Activated CD4-positive, alpha-beta T cell treated with anti-CD3 and anti-CD28 coated beads, Interleukin-2, amount 50 U/mL, for 4 hours (primary cell): Measurements from ENCODE around the gene AMPD2.

Experiments
- DNase-seq, 2 experiments: peaks; one replicate each; pipeline ENCODE4 v3.0.0-alpha.2; 2020

AMPD2 gene

DNA sequence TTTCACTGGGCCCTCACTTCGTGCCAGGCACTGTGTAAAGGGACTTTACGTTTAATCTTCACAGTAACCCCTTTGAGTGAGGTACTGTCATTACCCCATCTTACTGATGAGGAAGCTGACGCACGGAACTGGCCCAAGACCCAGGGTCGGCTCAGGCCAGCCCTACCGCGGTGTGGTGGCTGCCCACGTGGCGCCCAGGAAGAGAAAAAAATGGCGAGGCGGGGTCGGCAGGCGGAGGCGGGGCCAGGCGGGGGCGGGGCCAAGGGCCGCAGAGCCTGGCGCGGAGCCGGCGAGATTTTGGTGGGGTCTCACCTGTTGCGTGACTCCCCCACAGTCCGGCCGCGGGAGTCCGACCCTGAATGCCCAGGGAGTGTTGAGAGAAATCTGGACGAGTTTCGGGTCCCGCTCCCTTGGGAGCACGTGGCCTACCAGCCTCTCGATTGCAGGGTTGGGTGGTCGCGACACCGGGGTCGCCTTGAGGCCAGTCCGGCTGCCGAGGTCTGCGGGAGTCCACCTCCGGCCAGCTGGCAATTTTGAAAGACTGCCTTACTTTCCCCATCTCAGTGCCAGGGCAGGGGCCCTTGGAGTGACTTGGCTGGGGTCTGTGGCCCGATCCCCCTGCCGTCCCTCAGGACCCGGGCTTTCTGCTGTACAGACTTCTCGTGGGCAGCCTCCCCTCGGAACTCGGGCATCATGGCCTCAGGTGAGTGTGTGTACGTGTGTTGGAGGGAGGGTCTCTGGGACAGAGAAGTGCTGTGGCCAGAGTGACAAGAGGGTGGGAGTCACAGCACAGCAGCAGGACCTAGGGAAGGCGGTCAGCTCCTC lies at the start of gene AMPD2, which contains the start of gene GNAT2:
Gene AMPD2 (plus strand): TSS at position 262 of the 825 bp plus-strand sequence. CDS start 1,339 bp downstream, outside the sequence.
Gene GNAT2 (minus strand): TSS at position 41 of the 825 bp plus-strand sequence. CDS start 6,746 bp downstream, outside the sequence.
- peak; percentile 59 to 63 for DNase-seq

- DNase-seq, result no peak
These were observed 49.2 kb upstream of the AMPD2 start for GRCh38 chr1:109570414-109570813.

GRCh38 chr1:109573785-109574184 lies 45.9 kb upstream of the AMPD2 start:
- no peak for DNase-seq

DNA sequence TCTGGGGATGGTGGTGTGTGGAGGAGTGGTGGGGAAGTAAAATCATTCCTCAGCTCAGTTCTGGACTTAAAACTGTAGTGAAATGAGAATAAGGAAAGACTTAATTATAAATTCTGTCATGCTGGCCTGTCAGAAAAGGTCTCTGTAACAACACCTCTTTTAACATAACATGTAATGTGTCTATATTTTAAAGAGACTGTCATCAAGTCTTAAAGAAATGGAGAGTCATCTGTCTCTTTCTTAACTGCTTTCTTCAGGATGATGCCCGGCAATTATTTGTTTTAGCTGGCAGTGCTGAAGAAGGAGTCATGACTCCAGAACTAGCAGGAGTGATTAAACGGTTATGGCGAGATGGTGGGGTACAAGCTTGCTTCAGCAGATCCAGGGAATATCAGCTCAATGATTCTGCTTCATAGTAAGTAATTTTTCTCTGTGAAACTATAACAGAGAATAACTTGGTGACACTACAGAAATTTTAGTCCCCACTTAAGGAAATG lies 40.6 kb upstream of the AMPD2 start:
- DNase-seq, result no peak

- DNase-seq, result no peak
These were observed 40.1 kb upstream of the AMPD2 start for GRCh38 chr1:109579491-109579890.

DNA sequence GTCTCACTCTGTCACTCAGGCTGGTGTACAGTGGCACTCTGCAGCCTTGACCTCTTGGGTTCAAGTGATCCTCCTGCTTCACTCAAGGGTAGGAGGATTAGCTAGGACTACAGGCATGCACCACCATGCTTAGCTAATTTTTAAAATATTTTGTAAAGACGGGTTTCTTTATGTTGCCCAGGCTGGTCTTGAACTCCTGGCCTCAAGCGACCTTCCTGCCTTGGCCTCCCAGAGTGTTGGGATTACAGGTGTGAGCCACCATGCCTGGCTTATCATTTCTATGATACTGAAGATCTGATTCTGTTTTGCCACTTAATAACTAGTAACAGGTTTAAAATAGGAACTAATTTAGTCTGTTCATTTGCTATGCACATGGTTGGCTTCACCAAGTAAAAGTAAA lies 37.6 kb upstream of the AMPD2 start:
- no peak for DNase-seq

DNA sequence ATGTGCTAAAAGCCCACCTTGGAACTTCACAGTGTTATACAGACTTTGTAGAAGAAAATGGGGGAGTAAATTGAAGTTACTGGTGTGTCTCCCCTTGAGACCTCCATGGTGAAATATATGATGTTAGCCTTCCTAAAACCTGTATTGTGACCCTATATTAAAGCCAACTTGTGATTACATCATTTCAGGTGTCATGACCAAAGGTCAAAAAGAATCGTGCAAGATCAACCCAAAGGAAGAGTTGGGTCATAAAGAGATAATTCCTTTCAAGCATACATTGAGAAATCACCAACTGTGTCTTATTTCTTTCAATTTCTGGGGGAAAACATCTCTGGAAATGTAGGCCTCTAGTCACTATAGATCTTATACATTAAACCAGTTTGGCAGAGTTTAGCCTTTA lies 34.9 kb upstream of the AMPD2 start:
- DNase-seq, result no peak

GRCh38 chr1:109586055-109586454 lies 33.6 kb upstream of the AMPD2 start:
- no peak for DNase-seq

GRCh38 chr1:109589177-109589576 lies 30.5 kb upstream of the AMPD2 start:
- DNase-seq, result no peak

- no peak for DNase-seq
These were observed 30.0 kb upstream of the AMPD2 start for GRCh38 chr1:109589679-109590078.

GRCh38 chr1:109592916-109593315 lies 26.7 kb upstream of the AMPD2 start:
- DNase-seq, result no peak

- no peak for DNase-seq
These were observed 24.1 kb upstream of the AMPD2 start for GRCh38 chr1:109595531-109595930.

- no peak for DNase-seq
These were observed 21.5 kb upstream of the AMPD2 start for GRCh38 chr1:109598156-109598555.

DNA sequence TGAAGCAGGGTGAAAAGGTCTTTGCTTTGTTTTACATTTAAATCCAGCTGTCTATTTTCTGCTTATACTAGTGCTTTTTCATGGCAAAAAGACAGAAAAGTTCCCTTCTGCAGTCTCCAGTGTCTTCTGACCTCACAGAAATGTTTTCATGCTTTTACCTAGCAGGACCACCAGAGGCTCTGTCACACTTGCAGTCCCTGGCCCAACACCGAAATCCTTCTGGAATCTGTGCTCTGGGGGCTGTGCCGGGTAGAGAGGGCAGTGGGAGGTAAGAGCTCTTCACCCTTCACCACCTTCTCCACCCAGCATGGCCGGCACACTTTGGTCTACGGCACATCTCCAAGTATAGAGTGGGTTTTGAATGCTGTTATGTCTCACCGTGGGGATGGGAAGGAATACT lies 21.0 kb upstream of the AMPD2 start:
- DNase-seq, result no peak

DNA sequence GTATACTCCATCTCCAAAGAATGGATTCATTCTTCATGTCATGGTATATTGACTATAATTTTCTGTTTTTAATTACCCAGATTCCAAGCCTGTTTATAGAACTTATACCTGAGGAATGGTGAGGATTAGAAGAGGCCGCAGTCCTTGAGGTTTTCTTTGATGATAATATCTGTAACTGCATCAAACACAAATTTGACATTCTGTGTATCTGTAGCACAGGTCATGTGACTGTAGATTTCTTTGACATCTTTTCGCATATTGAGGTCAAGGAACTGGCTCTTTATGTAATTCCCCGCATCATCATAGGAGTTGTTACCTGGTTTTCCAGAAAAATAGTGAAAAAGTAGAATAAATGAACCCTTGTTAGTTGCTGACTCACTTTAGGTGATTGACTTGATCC lies 16.4 kb upstream of the AMPD2 start:
- no peak for DNase-seq

DNA sequence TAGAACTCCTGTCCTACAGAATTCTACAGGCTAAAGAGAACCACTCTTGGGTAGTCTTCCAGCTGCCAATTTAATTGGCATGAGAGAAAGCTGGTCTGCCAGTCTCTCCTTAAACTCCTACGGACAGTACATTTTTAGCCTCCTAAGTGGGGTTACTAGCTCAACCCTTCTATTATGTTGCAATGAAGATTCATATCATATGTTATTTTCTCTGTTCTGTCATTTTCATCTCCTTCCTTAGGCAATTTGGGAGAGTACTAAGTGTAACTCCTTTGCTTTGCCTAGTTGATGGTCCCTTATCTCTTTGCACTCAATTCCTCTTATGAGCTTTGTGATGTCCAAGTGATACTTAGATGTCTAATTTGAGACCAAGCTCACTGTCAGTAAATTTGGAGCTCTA lies 14.3 kb upstream of the AMPD2 start:
- DNase-seq, result no peak

DNA sequence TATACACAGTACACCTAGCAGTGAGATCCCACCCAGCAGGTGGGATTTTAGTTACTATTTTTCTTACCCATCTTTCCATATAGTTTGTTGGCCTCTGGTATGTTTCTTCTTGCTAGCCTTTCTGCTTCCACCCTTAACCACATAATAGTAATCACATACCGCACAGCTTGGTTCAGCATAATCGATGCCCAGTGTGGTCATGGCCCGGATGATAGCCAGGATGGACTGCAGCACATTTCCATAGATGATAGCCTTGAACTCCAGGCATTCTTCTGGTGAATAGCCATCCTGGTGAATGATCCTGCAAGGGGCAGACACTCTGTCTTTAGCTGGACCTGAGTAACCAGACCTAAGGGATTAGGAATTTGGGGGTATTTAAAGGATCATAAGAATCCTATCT lies 9.8 kb upstream of the AMPD2 start:
- no peak for DNase-seq

DNA sequence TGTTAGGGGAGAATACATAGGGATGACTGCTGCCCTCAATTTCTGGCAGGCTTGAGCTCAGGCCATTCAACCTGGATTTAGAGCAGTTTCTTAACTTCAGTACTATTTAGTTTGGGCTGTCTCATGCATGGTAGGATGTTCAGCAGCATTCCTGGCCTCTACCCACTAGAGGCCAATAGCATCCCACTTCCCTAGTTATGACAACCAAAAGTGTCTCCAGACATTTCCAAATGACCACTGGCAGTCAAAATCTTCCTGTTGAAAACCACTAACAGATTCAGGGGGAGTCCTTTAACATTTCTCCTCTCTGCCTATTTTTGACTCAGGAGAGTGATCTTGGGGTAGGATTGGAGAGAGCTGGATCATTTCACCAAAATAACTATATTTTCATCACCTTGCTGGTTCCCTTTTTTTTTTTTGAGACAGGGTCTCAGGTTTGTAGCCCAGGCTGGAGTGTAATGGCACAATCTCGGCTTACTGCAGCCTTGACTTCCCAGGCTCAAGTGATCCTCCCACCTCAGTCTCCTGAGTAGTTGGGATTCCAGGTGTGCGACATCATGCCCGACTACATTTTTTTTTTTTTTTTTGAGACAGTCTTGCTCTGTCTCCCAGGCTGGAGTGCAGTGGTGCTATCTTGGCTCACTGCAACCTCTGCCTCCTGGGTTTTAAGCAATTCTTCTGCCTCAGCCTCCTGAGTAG lies 8.9 kb upstream of the AMPD2 start:
- DNase-seq, result no peak

DNA sequence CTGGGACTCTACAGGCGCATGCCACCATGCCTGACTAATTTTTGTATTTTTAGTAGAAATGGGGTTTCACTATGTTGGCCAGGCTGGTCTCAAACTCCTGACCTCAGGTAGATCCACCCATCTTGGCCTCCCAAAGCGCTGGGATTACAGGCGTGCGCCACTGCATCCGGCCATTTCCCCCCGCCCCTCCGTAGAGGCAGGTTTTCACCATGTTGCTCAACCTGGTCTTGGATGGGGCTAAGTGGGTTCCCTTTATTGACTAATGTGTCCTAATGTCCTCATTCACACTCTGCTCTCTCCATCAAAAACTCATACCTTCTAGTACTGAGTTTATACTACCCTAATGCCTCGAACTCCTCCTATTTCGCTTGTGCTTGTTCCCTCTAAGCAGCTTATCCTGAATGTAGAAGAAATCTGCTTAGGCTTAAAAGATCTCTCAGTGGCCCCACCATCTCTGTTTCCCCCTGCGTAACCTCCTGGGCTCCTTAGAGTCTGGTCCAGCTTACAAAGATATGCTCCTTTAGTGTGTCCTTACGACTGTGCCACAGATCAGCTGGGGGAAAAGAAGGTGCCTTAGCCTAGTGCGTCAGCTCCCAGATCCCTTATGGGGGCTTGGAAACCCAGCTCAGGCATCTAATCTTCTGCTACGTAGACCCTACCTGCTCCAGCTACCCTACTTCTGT lies 8.2 kb upstream of the AMPD2 start:
- DNase-seq, result no peak

- DNase-seq, result no peak
These were observed 6.1 kb upstream of the AMPD2 start for GRCh38 chr1:109613361-109614147.

- DNase-seq, result no peak
These were observed 3.8 kb upstream of the AMPD2 start for GRCh38 chr1:109615879-109616278.

- no peak for DNase-seq
These were observed 3.2 kb upstream of the AMPD2 start for GRCh38 chr1:109616391-109616790.
